GM18909 (cell line): Measurements from ENCODE around the gene CLDN9.

Source experiments
- ATAC-seq: cut with Tn5 transposase; IDR thresholded peaks from one replicate; pipeline ENCODE4 v1.9.1; 2021; ENCODE audit warnings: mild to moderate bottlenecking; ENCODE audit not compliant: unreplicated experiment, poor library complexity

The CLDN9 gene

GRCh38 chr16:3028716-3029319 is 16.1 kb downstream of the CLDN9 start:
- ATAC-seq: no peak

GRCh38 chr16:3029491-3030221 is 16.9 kb downstream of the CLDN9 start:
- no peak for ATAC-seq

GRCh38 chr16:3030222-3031212 is 17.8 kb downstream of the CLDN9 start:
- no peak for ATAC-seq

GRCh38 chr16:3032624-3033023 is 19.9 kb downstream of the CLDN9 start:
- ATAC-seq: no peak

GRCh38 chr16:3035289-3035971 is 22.7 kb downstream of the CLDN9 start:
- no peak for ATAC-seq

- no peak for ATAC-seq
These were observed 23.4 kb downstream of the CLDN9 start for GRCh38 chr16:3035972-3036725.

GRCh38 chr16:3036726-3037315 is 24.1 kb downstream of the CLDN9 start, which contains the start of gene BICDL2:
TSS of gene BICDL2 (minus strand) at chr16:3036944. CDS start at chr16:3035496, 1,448 bp downstream.
- ATAC-seq: no peak

- ATAC-seq: no peak
These were observed 25.5 kb downstream of the CLDN9 start for GRCh38 chr16:3038256-3038655.

- no peak for ATAC-seq
These were observed 26.2 kb downstream of the CLDN9 start for GRCh38 chr16:3038896-3039295.

- ATAC-seq: no peak
These were observed 29.7 kb downstream of the CLDN9 start for GRCh38 chr16:3042376-3042775.

- no peak for ATAC-seq
These were observed 32.0 kb downstream of the CLDN9 start for GRCh38 chr16:3044708-3045107.

GRCh38 chr16:3045758-3046640 is 33.3 kb downstream of the CLDN9 start, which contains the start of gene MMP25:
TSS of gene MMP25 (plus strand) at chr16:3046561. CDS start at chr16:3046918, 357 bp downstream.
- ATAC-seq: no peak

- no peak for ATAC-seq
These were observed 34.1 kb downstream of the CLDN9 start for GRCh38 chr16:3046641-3047386.

- no peak for ATAC-seq
These were observed 34.6 kb downstream of the CLDN9 start for GRCh38 chr16:3047387-3047720.

- ATAC-seq: no peak
These were observed 37.3 kb downstream of the CLDN9 start for GRCh38 chr16:3049921-3050481.

GRCh38 chr16:3050487-3050886 is 37.8 kb downstream of the CLDN9 start:
- ATAC-seq: no peak

- ATAC-seq: no peak
These were observed 38.3 kb downstream of the CLDN9 start for GRCh38 chr16:3051009-3051408.
